Activated T-helper 9 cell treated with anti-CD3 and anti-CD28 coated beads, Interleukin-2, amount 50 U/mL, for 16 hours (primary cell): ENCODE measurements around the gene GARIN5A.
"Not testable (repeated sequence)": the region's sequence is repeated elsewhere in the genome, so short reads cannot be mapped to it uniquely, and the experiment has no call there.

ENCODE experiments used
- DNase-seq: peaks from one replicate; pipeline ENCODE4 v3.0.0-alpha.2; 2020; ENCODE audit warnings: low read depth

Gene GARIN5A

GRCh38 chr19:50465000-50465399 is 11.6 kb downstream of the GARIN5A start:
- DNase-seq, result no peak

- DNase-seq, result no peak
Measured at GRCh38 chr19:50464348-50464747, 12.3 kb downstream of the GARIN5A start.

DNA sequence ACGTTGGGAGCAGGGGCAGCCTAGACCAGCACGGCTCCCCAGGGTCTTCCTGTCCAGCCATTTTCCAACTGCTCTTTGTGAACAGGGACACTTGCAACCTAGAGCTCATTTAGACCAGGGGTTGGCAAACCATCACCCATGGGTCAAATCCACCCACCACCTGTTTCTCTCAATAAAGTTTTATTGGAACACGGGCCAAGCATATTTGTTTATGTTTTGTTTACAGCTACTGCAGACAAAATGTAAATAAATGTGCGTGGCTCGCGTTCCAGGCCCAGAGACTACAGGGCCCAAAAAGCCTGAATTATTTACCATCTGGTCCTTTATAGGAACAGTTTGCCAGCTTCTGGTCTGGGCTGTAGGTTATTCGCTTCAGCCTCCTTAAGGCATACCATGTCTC is 13.7 kb downstream of the GARIN5A start:
- no peak for DNase-seq

DNA sequence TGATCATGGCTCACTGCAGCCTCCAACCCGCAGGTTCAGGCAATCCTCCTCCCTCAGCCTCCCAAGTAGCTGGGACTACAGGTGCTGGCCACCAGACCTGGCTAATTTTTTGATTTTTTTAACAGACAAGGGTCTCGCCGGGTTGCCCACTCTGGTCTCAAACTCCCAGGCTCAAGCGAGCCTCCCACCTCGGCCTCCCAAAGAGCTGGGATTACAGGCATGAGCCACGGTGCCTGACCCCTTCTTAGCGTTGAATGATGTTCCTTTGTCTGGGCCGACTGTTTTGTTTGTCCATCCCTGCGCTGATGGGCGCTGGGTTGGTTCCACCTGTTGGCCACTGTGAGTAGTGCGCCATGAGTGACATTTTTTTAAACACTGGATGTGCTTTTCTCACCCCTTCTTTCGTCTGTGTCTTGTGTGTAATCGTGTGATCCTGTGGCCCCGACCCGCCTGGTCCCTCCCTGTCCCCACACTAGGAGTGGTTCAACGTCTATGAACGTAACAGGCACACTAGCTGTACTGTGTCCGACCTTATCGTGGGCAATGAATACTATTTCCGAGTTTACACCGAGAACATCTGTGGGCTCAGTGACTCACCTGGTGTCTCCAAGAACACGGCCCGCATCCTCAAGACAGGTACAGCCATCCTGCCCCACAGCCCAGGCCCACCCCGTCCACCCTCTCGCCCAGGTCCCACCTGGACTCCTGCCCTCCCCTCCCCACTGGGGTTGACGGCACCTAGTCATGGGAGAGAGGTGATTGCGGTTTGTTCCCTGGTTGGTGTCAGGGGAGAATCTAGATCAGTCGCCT is 15.4 kb downstream of the GARIN5A start:
- peak; percentile 21 for DNase-seq

- DNase-seq, result no peak
Measured at GRCh38 chr19:50460161-50460765, 16.4 kb downstream of the GARIN5A start.

DNA sequence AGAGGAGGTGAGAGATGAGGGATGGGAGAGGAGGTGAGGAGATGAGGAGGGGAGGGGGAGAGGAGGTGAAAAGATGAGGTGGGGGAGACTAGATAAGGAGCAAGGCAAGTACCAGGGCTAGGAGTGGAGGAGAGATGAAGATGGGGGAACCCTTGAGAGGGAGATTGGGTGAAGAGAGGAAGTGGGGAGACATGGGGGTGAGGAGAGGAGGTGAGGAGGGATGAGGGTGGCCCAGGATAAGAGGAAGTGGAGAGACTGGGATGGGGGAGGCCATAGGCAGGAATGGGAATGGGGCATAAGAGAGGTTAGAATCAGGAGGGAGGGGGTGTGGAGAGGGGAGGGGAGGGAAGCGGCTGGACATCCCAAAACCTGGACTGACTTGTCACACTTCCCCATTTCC is 17.0 kb downstream of the GARIN5A start:
- no peak for DNase-seq

- DNase-seq, result no peak
Measured at GRCh38 chr19:50459067-50459456, 17.6 kb downstream of the GARIN5A start.

DNA sequence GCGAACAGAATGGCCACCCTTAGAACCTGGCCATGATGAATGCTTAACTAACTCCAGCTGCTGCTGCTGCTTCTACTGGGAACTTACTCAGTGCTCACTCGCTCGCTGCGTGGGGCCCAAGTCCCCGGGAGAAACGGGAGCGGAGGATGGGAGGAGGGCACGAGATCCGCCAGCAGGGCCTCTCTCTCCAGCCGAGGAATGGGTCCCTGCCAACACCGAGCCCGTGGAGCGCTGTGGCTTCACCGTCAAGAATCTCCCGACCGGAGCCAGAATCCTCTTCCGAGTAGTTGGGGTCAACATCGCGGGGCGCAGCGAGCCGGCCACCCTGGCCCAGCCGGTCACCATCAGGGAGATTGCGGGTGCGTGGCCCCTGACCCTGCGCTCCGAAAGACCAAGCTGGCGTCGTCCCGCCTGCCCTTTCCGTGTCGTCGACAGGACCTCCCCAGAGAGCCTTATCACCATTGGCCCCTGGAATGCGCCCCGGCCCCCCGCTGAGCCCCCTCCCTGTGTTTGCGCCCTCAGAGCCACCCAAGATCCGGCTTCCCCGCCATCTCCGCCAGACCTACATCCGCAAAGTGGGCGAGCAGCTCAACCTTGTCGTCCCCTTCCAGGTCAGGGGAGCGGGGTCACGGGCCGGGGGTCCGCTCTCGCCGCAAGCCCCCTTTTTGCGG is 18.1 kb downstream of the GARIN5A start:
- DNase-seq, result no peak

- no peak for DNase-seq
Measured at GRCh38 chr19:50457300-50457699, 19.3 kb downstream of the GARIN5A start.

- DNase-seq, result no peak
Measured at GRCh38 chr19:50455992-50456391, 20.7 kb downstream of the GARIN5A start.

GRCh38 chr19:50453243-50453642 is 23.4 kb downstream of the GARIN5A start:
- DNase-seq, result no peak

GRCh38 chr19:50451223-50451534 is 25.5 kb downstream of the GARIN5A start:
- DNase-seq, result no peak

DNA sequence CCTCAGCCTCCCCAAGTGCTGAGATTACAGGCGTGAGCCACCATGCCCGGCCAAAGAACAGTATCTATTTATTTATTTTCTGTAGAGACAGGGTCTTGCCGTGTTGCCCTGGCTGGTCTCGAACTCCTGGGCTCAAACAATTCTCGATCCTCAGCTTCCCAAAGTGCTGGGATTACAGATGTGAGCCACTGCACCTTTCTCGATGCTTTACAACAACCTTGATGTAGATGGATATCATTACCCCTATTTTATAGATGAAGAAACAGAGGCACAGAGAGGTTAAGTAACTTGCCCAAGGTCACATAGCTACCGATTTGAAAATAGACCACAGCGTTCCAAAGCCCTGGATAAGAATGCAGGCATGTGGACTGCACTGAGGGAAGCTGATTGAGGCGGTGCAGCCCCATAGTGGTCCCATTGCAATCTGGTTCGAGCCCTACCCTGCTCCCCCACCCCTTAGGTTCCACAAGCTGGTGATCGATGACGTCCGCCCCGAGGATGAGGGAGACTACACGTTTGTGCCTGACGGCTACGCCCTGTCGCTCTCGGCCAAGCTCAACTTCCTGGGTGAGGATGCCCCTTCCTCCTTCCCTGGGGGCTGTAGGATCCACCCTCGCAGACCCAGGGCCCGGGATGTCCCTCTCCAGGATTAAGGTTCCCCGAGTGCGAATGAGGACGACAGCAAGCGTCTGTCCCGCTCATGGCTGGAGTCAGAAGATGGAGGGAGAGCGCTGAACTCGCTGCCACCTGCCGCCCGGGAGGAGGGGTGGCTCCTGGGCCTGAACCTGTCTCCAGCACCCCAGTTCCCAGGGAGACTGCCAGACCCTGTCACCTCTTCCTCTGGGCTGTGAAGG is 26.1 kb downstream of the GARIN5A start:
- DNase-seq, result no peak

- DNase-seq, result no peak
Measured at GRCh38 chr19:50449236-50449899, 27.3 kb downstream of the GARIN5A start.

- no peak for DNase-seq
Measured at GRCh38 chr19:50447750-50448149, 28.9 kb downstream of the GARIN5A start.

- no peak for DNase-seq
Measured at GRCh38 chr19:50447053-50447452, 29.6 kb downstream of the GARIN5A start.

GRCh38 chr19:50444059-50444458 is 32.6 kb downstream of the GARIN5A start:
- DNase-seq, result no peak

- DNase-seq, result not testable (repeated sequence)
Measured at GRCh38 chr19:50439130-50439529, 37.5 kb downstream of the GARIN5A start.

- DNase-seq, result no peak
Measured at GRCh38 chr19:50437862-50438449, 38.7 kb downstream of the GARIN5A start.

DNA sequence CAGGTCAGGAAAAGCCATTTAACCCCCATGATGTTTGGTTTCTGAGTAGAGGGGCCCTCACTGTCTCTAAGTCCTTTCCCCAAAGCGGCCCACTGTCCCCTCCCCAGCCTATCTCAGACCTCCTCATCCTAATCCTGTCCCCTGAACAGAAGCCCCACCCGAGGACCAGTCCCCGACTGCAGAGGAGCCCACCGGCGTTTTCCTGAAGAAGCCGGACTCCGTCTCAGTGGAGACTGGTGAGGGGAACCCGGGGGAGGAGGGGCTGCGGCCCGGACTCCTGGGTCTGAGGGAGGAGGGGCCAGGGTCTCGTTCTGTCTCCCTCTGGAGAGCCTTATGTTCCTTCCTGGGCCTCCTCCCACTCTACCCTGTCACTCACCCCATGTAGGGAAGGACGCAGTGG is 41.0 kb downstream of the GARIN5A start:
- DNase-seq, result no peak

DNA sequence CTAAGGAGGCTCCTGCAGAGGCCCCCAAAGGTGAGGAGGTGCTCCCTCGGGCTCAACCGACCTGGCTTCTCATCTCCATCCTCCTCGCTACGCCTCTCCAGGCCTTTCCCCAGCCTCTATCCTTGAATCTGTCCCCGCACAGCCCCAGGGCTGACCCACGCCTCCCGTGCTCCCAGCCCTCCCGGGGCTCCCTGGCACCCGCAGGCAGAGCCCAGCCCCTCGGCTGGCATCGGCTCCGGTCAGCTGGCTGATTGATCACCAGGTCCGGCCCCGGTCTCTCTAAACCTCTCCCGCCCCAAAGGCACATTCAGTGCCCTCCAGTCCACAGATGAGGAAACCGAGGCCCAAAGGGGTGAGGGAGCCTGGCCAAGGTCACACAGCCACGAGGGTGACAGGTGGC is 41.4 kb downstream of the GARIN5A start:
- DNase-seq, result no peak

GRCh38 chr19:50434525-50434924 is 42.1 kb downstream of the GARIN5A start:
- DNase-seq, result no peak
